CMK (cell line): ENCODE data around the gene FIBCD1.

ENCODE experiments used
- DNase-seq: peaks from one replicate; pipeline ENCODE4 v3.0.0-alpha.2; 2010; ENCODE audit warnings: low read depth

The FIBCD1 gene, protein sequence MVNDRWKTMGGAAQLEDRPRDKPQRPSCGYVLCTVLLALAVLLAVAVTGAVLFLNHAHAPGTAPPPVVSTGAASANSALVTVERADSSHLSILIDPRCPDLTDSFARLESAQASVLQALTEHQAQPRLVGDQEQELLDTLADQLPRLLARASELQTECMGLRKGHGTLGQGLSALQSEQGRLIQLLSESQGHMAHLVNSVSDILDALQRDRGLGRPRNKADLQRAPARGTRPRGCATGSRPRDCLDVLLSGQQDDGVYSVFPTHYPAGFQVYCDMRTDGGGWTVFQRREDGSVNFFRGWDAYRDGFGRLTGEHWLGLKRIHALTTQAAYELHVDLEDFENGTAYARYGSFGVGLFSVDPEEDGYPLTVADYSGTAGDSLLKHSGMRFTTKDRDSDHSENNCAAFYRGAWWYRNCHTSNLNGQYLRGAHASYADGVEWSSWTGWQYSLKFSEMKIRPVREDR

DNA sequence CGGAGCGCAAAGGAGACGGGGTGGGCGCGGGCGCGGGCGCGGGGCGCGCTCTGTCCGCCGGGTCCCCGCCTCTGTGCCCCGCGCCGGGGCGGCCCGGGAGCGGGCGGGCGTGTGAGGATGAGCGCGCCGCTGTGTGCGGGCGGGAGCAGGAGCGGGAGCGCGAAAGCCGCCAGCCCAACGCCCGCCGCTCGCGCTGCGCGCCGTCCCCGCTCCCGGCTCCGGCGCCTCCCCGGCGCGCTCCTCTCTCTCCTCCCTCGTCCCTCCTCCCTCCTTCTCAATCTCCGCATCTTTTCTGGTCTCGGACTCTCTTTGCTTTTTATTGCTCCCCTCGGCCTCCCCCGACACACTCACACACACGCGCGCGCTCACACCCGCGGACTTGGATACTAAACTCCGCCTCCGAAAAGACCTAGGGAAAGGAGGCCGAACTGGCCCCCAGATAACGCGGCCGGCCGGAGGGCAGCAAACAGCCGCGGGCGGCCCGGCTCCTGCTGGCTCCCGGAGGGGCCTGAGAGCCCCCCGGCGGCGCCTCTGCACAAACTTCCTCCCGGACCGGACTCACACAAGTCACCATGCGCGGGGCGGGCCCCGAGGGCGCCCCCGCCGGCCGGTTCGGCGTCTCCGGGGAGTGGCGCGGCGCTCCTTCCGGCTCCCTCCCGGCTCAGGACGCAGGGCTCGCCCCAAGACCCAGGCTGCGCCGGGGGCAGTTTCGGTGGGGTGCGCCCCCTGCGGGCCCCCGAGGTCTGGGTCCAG, at the start of gene FIBCD1:
FIBCD1 (minus strand) TSS at position 596 of the 753 bp plus-strand sequence. CDS start 640 bp downstream, outside the sequence.
- peak; percentile 34 for DNase-seq

DNA sequence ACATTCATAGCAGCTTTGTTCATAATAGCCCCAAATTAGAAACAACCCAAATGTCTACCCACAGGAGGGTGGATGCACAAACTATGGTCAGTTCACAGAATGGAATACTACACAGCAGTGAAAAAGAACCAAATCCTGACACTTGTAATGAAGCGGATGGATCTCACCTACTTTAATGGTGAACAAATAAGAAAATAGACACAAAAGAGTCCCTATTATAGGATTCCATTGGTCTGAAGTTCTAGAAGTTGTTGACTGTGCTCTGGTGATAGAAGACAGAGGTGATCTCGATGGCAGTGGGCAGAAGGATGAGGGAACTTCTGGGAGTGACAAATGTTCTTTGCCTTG, 49.3 kb upstream of the FIBCD1 start:
- DNase-seq: no peak

DNA sequence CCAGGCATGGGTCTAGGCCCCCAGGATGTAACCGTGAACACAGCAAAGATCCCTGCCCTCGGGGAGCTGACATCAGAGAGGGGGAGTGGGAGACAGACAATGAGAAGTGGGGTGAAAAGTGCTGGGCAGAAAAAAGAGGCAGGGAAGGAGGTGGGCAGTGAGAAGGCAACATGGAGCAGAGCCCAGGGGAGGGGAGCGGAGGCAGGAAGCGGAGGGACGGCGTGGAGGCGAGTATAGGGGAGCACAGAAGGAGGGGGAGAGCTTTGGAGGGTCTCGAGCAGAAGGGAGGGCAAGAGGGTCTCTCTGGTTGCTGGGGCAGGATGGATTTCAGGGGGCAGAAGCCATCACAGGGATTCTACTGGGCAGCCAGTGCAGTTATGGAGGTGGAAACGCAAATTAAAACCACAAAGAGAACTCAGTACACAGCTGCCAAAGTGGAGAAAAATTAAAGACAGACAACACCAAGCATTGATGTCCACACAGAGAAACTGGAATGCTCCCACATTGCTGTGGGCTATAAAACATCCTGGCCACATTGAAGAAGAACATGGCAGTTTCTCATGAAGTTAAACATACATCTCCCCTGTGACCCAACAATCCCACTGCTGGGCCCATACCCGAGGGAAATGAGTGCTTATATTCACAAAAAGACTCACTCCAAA, 48.8 kb upstream of the FIBCD1 start:
- no peak for DNase-seq

DNA sequence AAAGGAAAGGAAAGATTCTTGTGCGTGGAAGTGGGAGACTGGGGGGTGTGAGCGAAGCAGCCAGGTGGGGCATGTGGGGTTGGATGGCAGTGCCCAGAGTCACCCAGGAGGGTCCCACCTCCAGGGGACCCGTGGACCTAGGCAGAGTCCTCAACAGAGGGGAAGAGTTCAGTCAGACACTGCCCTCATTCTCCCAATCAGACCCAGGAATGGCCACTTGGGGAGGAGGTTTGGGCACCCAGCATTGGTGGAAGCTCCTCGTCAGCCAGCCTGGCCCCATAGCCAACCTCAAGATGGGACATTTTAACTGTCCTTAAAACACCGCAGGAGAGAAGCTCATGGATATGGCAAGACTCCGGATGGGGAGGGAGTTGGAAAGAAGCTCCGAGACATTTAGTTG, 48.0 kb upstream of the FIBCD1 start:
- DNase-seq: no peak

DNA sequence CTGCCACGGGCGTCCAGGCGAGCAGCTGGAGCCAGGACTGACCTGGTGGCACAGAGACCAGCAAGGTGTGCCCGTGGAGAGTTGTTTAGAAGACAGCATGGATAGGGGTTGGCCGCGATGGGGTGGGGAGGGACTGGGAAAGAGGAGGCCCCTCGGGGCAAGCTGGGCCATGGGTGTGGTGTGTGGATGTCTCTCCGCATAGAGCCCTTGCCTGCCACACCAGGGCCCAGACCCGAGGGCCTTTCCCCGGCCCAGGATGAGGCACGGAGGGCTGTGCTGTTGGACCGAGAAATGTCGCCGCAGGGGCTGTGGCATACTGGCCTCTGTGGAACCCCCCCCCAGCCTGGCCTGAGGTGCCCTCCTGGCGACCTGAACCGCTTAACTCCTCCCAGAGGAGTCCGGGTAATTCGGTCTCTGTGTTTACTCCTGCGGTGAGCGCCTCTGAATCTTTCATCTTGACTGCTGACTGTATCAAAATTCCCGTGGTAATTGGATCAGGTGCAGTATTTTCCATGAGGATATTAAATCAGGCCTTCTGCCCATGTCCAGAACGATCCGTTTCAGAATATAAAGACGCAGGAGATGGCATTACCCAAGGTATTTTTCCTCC, 47.4 kb upstream of the FIBCD1 start:
- no peak for DNase-seq

DNA sequence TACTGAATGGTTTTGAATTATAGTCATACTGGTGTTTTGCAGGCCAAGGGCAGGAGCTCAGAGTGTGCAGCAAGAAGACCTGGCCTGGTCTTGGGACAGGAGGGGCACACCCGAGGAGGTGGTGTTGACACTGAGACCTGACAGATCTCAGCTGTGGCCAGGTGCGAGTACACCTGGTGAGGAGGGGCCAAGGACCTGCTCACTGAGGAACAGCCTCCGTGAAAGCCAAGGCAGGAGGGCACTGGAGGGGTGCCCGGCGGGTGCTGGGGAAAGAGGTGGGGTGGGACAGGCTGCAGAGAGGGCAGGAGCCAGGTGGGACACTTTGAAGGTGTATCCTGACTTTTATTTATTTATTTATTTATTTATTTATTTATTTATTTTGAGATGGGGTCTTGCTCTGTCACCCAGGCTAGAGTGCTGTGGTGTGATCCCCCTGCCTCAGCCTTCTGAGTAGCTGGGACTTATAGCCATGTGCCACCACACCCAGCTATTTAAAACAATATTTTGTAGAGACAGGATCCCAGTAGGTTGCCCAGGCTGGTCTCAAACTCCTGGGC, 46.6 kb upstream of the FIBCD1 start:
- DNase-seq: no peak

DNA sequence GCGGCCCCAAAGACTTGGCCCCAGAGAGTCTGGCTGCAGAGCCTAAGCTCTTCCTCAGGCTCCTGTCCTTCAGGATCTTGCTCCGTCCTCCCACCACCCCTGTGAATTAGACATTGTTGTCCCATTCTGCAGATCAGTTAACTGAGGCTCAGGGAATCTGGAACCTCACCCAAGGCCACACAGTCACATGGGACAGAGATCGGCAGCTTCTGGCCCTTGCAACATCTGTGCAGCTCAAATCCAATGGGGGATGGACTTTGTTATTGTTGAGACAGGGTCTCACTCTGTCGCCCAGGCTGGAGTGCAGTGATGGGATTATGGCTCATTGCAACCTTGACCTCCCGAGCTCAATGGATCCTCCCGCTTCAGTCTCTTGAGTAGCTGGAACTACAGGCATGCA, 46.0 kb upstream of the FIBCD1 start:
- DNase-seq: no peak

DNA sequence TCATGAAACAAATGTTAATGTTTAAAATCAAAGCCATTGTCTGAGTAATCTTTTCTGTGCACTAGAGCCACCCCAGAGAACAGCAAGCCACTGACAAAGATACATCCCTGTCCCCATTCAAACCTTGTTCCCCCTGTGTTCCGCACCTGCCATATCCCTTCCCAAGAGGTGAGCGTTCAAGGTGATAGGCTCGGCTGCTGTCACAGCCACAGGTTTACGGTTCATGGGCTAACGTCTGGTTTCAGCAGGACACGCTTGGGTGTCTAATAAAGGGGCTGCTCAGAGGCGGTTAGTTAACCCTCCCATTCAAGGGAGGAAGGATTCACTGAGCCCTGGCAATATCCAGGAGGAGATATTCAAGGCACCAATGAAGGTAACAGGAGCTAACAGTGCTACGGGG, 45.5 kb upstream of the FIBCD1 start:
- DNase-seq: no peak

DNA sequence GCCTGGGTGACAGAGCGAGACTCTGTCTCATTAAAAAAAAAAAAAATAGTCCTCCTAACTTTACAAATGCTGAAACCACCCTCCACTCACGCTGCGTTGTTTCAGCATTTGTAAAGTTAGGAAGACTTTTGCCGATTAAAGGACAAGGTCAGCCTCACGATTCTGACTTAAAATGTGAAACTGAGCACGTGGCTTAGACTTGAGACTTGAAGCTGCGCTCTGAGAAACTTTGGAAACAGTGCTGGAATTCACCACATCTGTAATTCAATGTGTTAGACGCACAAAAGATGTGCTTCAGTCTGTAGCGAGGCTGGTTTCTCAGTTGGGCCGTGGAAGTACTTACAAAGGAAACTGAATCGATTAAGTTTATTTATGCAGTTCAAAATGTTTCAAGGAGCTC, 44.9 kb upstream of the FIBCD1 start:
- DNase-seq: no peak

DNA sequence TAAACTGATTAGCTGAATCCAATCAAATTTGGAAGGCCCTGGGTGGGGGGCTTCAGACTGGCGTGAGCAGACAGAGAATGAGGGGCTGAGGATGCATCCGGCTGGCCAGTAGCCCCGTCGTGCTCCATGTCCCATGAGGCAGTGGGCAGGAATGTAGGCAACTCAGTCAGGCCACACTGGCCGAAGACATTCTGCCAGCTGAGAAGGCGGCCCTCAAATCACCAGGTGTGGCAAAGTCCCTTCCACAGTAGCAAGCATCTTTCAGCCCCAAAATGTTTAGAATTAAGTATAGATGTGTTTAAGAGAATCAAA, 44.3 kb upstream of the FIBCD1 start:
- DNase-seq: no peak

DNA sequence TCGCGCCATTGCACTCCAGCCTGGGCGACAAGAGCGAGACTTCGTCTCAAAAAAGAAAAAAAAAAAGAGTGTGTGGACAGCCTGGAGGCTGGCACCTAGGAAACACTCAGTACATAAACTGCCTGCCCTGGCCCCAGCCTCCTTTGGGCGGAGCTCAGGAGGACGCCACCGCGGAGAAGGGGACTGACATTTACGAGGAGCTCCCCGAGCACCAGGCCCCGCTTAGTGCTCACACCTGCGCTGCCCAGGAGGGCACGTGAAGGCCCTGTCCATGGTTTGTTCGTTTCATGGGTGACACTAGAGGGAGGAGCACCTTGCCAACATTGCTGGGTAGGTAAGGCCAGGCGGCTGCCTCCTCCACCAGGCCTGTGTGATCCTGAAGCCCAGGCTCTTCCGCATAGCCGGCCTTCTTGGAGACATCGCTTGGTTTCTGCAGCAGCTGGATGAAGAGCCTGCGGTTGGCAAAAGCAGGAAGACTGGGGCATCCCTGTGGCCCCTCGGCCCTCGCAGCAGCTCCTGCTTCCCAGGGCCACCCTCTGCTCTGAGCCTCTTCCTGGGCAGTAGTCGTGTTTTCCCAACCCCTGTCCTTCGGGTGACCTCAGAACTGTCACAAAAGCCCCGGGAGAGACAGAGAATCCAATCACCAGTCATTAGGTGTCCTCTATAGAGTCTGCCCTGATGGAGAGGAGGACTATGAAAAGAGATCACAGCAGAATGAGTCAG, 43.8 kb upstream of the FIBCD1 start:
- no peak for DNase-seq

DNA sequence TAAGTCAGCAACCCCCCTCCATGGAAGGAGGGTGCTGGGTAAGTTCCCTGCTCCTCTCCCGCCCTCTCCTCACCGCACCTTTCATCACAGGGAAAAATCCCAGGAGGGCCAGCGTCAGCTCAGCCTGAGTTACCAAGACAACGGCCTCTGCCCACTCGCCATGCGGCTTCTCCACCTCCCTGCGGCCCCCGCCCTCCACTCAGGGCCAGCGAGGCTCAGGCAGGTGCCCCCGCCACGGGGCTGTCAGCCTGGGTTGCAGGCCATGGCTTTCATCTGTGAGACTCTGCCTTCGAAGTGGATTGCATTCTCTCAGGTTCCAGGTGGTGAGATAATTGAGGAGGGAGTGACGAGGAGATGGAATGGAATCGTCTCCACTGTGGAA, 42.7 kb upstream of the FIBCD1 start:
- no peak for DNase-seq

DNA sequence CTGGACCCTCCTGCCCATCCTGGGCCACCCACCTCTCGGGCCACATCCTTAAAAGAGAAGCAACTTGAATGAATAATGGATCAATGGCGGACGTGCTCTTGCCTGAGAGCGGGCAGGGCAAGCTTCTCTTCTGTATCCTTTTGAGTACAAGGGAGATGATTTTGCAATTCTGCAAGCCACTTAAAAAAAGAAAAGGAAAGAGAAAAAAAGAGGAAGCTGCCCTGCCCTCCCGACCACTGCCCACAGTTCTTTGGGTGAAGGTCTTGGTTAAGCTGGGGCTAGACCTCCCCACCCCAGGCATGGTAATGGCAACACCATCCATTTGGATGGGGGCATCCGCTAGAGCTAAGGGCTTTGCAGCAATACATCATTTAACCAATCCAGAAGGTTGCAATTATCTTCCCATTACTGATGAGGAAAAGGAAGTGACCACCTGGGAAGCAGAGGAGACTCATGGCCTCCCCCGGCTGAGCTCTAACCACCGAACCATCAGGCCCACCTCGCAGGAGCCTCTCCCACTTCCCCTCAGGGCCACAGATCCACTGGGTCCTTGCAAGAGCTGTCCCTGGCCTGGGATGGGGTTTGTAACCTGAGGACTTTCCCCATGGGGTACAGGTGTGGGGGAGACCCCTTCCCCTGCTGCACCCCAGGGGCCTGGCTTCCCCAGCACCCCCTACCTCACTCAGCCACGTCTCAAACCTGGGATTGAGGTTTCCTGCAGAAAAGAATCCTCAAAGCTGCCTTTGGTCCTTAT, 42.1 kb upstream of the FIBCD1 start:
- no peak for DNase-seq

DNA sequence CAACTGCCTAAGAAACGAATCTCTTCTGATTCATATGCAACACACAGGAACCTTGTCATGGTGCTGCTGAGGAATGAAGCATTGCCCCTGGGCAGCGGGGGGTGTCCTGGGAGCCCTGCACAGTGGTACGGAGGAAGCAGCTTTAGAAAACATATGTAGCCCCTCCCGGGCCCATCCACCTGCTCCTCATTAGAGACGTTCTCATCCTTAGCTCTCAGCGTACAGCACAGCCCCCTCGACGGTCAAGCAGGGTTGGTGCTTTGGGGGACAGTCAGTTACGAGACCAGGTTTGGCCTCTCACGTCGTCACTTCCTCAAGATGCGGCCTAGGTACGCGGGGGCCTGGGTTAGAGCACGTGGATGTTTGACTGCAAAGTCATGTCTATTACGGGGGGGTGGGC, 41.5 kb upstream of the FIBCD1 start:
- no peak for DNase-seq

DNA sequence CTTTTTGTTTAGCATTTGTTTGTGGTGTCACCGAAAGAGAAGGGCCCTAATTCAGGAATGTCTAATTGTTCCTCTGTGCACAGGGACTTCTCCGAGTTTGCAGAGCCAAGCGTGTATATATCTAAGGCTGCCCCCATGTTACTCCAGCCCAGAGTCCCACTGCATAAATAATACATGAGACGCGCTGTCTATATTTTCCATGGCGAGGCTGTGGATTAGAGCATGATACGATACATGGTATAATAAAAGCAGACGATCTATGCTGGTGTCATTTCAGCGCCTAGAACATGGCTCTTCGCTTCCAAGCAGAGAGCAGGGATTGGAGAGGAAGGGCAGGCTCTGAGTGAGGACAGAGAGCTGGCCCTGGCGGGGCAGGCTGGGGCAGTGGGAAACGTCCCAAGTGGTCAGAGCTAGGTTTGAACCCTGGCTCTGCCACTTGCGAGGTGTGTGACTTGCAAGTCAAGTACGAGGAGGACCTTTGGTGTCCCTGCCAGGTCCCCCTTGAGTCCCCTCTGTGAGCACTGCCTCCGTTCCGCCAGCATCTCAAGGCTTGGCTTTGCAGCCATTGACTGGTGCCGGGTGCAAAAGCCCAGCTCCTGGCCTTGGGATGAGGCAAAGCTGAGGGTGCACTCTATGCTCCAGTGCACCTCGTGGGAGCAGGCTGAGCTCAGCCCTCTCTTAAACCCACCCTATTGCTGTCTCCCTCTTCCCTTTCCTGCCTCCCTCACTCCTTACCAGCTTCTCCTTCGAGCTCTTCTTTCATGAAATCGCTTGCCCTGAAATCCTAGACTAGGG, 40.7 kb upstream of the FIBCD1 start:
- DNase-seq: no peak

DNA sequence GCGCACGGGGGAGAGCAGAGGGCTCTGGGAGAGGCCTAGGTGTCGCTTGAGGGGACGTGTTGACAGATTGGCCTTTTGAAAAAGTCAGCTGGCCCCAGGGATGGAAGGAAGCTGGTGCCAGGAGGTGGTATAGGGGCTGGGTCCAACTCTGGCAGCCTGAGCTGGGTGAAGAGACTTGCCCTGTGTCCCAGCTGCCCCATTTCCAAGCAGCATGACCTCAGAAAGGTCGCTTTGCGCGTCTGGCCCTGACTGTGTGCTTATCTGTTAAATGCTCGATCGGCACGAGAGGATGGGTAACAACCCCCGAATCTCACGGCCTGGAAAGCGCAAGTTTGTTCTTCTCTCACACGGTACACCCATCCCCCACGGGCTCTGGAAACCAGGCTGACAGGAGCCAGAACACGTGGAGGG, 38.8 kb upstream of the FIBCD1 start:
- no peak for DNase-seq

DNA sequence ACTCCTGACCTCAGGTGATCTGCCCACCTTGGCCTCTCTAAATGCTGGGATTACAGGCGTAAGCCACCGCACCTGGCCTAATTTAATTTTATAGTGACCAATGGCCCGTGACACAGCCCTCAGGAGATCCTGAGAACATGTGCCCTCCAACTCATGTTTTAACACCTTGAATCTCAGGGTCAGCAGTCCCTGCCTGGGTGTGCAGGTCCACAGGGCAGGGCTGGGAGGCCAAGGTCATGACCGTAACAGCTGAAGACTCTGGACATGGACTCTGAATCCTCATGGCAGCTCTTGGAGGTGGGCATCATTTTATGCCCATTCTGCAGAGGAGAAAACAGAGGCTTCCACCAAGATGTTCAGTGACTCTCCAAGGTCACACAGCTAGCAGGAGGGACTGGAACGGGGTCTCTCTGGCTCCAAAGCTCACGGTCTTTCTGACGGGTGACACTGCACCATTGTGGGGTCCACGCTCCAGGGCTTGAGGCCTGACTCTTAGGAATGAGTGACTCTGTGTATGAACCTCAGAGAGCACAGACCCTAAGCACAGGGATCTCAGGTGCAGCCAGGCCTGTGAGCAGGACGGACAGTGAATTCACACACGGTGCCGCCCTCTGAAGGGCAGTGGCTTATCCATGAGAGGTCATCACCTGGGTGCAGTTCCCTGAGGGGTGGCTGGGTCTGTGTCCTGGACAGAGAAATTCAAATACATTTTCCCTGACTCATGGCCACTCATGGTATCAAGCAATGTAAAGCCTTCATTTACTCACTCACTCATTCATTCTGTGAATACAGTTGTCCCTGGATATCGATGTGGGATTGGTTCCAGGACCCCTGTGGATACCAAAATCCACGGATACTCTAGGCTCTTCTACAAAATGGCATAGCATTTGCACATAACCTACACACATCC, 37.1 kb upstream of the FIBCD1 start:
- no peak for DNase-seq

DNA sequence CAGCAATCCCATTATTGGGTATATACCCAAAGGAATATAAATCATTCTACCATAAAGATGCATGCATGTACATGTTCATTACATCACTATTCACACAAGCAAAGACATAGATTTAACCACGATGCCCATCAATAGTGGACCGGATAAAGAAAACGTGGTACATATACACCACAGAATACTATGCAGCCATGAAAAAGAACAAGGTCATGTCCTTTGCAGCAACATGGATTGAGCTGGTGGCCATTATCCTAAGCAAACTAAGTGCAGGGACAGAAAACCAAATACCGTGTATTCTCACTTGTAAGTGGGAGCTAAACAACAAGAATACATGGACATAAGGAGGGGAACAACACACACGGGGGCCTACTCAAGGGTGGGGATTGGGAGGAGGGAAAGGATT, 36.1 kb upstream of the FIBCD1 start:
- DNase-seq: no peak

DNA sequence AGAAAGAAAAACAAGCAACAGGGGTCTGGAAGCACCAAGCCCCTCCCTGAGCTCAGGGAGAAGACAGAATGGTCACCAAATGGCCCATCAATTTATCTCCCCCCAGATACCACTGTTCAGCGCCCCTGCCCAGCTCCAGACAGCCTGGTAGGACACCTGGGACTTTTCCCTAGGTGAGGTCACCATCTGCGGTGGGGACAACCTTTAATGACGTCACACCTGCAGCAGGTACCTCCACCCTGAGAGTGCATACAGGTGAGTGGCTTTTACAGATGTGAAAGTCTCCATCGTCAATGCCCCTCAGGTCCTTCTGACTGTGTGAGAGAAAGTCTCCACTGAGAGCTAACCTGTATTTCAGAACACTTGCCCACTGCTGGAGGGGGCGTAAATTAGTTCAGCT, 35.6 kb upstream of the FIBCD1 start:
- no peak for DNase-seq
